ENCODE data around the gene PAEP.

- TF ChIP-seq GATA2 (IDR thresholded peaks at IDR 0.05; ENCODE audit: low read depth, low read length) (no peak), GATA3 (IDR thresholded peaks at IDR 0.05; ENCODE audit: low read depth, low read length) (no peak)
These were observed 47.4 kb downstream of the PAEP start for GRCh38 chr9:135608999-135609317.
